8988T (cell line): ENCODE results near the gene KCNK1.
A peak's percentile ranks its signal among the peaks of the same experiment; 100 is the strongest.
"Not testable (repeated sequence)": the region's sequence is repeated elsewhere in the genome, so short reads cannot be mapped to it uniquely, and the experiment has no call there.

Experiments
- DNase-seq: peaks from one replicate; pipeline ENCODE4 v3.0.0; 2011

KCNK1 gene

GRCh38 chr1:233608988-233609387 lies 4.9 kb upstream of the KCNK1 start:
- DNase-seq, result no peak

GRCh38 chr1:233609926-233610325 lies 4.0 kb upstream of the KCNK1 start:
- DNase-seq, result no peak

- no peak for DNase-seq
Measured at GRCh38 chr1:233610628-233611027, 3.3 kb upstream of the KCNK1 start.

GRCh38 chr1:233611363-233611762 lies 2.5 kb upstream of the KCNK1 start:
- DNase-seq, result not testable (repeated sequence)

- peak; percentile 61 for DNase-seq
Measured at GRCh38 chr1:233614173-233614742, 352 bp downstream of the KCNK1 start.

- DNase-seq, result no peak
Measured at GRCh38 chr1:233614743-233615521, 1.0 kb downstream of the KCNK1 start.

- DNase-seq, result no peak
Measured at GRCh38 chr1:233615571-233615970, 1.7 kb downstream of the KCNK1 start.

- DNase-seq, result no peak
Measured at GRCh38 chr1:233617025-233617424, 3.1 kb downstream of the KCNK1 start.

- not testable (repeated sequence) for DNase-seq
Measured at GRCh38 chr1:233619414-233619813, 5.5 kb downstream of the KCNK1 start.

- no peak for DNase-seq
Measured at GRCh38 chr1:233620065-233620464, 6.2 kb downstream of the KCNK1 start.

- DNase-seq, result no peak
Measured at GRCh38 chr1:233621923-233622322, 8.0 kb downstream of the KCNK1 start.

- DNase-seq, result no peak
Measured at GRCh38 chr1:233624289-233624688, 10.4 kb downstream of the KCNK1 start.

GRCh38 chr1:233625087-233625486 lies 11.2 kb downstream of the KCNK1 start:
- no peak for DNase-seq

GRCh38 chr1:233625510-233625981 lies 11.6 kb downstream of the KCNK1 start:
- no peak for DNase-seq

GRCh38 chr1:233627376-233627775 lies 13.5 kb downstream of the KCNK1 start:
- no peak for DNase-seq

GRCh38 chr1:233627823-233628222 lies 13.9 kb downstream of the KCNK1 start:
- DNase-seq, result no peak

GRCh38 chr1:233629305-233629935 lies 15.5 kb downstream of the KCNK1 start:
- DNase-seq, result no peak

- no peak for DNase-seq
Measured at GRCh38 chr1:233631810-233632405, 18.0 kb downstream of the KCNK1 start.

GRCh38 chr1:233632436-233632835 lies 18.5 kb downstream of the KCNK1 start:
- no peak for DNase-seq

- DNase-seq, result no peak
Measured at GRCh38 chr1:233635765-233636502, 22.0 kb downstream of the KCNK1 start.

- DNase-seq, result no peak
Measured at GRCh38 chr1:233636503-233636877, 22.6 kb downstream of the KCNK1 start.

- no peak for DNase-seq
Measured at GRCh38 chr1:233638513-233638912, 24.6 kb downstream of the KCNK1 start.

GRCh38 chr1:233639611-233640010 lies 25.7 kb downstream of the KCNK1 start:
- no peak for DNase-seq
